Activated T-helper 1 cell treated with anti-CD3 and anti-CD28 coated beads, Interleukin-12 subunit alpha, Interleukin-12 subunit beta, Interleukin-2, Interleukin-4 antibody, amounts not matched to agents 30 ng/mL and 10 ng/mL and 1 ng/mL, durations not matched to agents 14 hours and 24 hours and 36 hours (primary cell): ENCODE results near the gene ASTN2. TPM values are rescaled to one million over a fixed set of nuclear protein-coding genes. Genes with fewer than 3 reads are reported as not detected.
"Not testable (repeated sequence)": the region's sequence is repeated elsewhere in the genome, so short reads cannot be mapped to it uniquely, and the experiment has no call there.

Source experiments
- DNase-seq: peaks from one replicate; pipeline ENCODE4 v3.0.0; 2021; ENCODE audit warnings: low spot score
- H3K27ac Mint-ChIP-seq: one replicate; pipeline ENCODE4 v1.8.0; 2021; ENCODE audit warnings: mild to moderate bottlenecking, mixed read lengths
- H3K27me3 Mint-ChIP-seq: one replicate; pipeline ENCODE4 v1.8.0; 2022; ENCODE audit warnings: mild to moderate bottlenecking, moderate library complexity, mixed read lengths; ENCODE audit not compliant: insufficient read depth
- H3K36me3 Mint-ChIP-seq: one replicate; pipeline ENCODE4 v1.8.0; 2021; ENCODE audit warnings: low read depth, mixed read lengths
- H3K4me1 Mint-ChIP-seq: one replicate; pipeline ENCODE4 v1.8.0; 2021; ENCODE audit warnings: low read depth, mixed read lengths
- H3K4me3 Mint-ChIP-seq: one replicate; pipeline ENCODE4 v1.8.0; 2021; ENCODE audit warnings: mild to moderate bottlenecking, moderate library complexity, mixed read lengths
- H3K9me3 Mint-ChIP-seq: one replicate; pipeline ENCODE4 v1.8.0; 2021; ENCODE audit warnings: mixed read lengths
- intact Hi-C: fragments of 100-400 bp; cut with micrococcal nuclease; formaldehyde crosslinking; loops from one replicate; pipeline ENCODE4 v1.15.1; 2024
- total RNA-seq: library from RNA; stranded (reverse); gene quantifications from 2 replicates; pipeline ENCODE4 v1.2.3, GENCODE V29; 2022

The ASTN2 gene
- total RNA-seq, 1 donor from 2014 or later = 3.3 TPM

GRCh38 chr9:116939161-116939560 lies 475.7 kb downstream of the ASTN2 start:
- intact Hi-C loops = no loop called here
- no peak overlapping the region for H3K4me3 Mint-ChIP-seq
- no peak for DNase-seq
- no peaks in the 10 kb centered on the region for H3K36me3 Mint-ChIP-seq
- H3K27me3 Mint-ChIP-seq = no peaks in the 10 kb centered on the region
- no peak overlapping the region for H3K27ac Mint-ChIP-seq
- no peaks in the 10 kb centered on the region for H3K4me1 Mint-ChIP-seq
- peaks cover 4% of the 10 kb centered on the region for H3K9me3 Mint-ChIP-seq

DNA sequence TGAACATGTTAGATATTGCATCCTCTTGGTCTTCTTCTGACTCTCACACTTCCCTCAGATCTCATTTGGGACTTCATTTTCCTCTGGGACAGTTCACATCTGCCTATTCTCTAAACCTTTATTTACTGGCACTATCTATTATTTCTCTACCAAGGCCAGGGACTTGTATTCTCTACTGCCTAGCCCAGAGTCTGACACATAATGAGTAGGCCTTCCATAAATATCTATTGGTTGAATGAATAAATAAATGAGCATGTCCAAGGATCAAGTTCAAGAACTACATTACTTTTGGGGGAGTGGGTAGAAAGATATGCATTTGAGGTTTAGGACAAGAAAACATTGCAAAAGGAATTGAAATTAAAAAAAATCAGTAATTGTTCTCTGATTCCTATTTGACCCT lies 477.5 kb downstream of the ASTN2 start:
- Mint-ChIP-seq H3K9me3 (peaks cover 4% of the 10 kb centered on the region), H3K27me3 (no peaks in the 10 kb centered on the region), H3K27ac (no peak overlapping the region), H3K36me3 (no peaks in the 10 kb centered on the region), H3K4me3 (no peak overlapping the region), H3K4me1 (no peaks in the 10 kb centered on the region)
- intact Hi-C loops = no loop called here
- no peak for DNase-seq

- Mint-ChIP-seq H3K4me1 (no peaks in the 10 kb centered on the region), H3K27me3 (no peaks in the 10 kb centered on the region), H3K27ac (no peak overlapping the region), H3K9me3 (peaks cover 4% of the 10 kb centered on the region), H3K4me3 (no peak overlapping the region), H3K36me3 (no peaks in the 10 kb centered on the region)
- intact Hi-C loops = no loop called here
- no peak for DNase-seq
These were observed 479.5 kb downstream of the ASTN2 start for GRCh38 chr9:116935149-116935897.

DNA sequence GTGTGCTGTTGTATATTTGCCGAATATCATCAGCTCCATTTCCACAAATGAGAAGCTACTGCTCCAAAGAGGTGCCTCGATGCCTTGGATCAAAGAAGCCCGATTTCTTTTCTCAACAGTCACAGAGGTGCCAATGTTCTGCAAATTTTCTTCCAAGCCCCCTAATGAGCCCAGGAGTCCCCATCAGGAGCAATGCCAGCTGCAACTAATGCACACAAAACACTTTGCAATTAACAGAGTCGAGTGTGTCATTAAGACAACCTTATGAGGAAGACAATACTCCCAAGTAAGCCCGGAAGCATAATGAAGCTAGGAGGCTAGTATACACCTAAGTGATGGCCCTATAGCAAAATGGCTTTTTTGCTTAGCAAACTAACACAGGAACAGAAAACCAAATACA lies 480.7 kb downstream of the ASTN2 start:
- no peaks in the 10 kb centered on the region for H3K36me3 Mint-ChIP-seq
- H3K4me3 Mint-ChIP-seq = no peak overlapping the region
- intact Hi-C loops = no loop called here
- H3K9me3 Mint-ChIP-seq = peaks cover 4% of the 10 kb centered on the region
- no peaks in the 10 kb centered on the region for H3K27me3 Mint-ChIP-seq
- no peaks in the 10 kb centered on the region for H3K4me1 Mint-ChIP-seq
- no peak for DNase-seq
- no peak overlapping the region for H3K27ac Mint-ChIP-seq

GRCh38 chr9:116933251-116933650 lies 481.6 kb downstream of the ASTN2 start:
- Mint-ChIP-seq H3K27me3 (no peaks in the 10 kb centered on the region), H3K36me3 (no peaks in the 10 kb centered on the region), H3K4me3 (no peak overlapping the region), H3K4me1 (no peaks in the 10 kb centered on the region), H3K9me3 (peaks cover 4% of the 10 kb centered on the region), H3K27ac (no peak overlapping the region)
- DNase-seq = no peak
- intact Hi-C loops = no loop called here

GRCh38 chr9:116929621-116930020 lies 485.2 kb downstream of the ASTN2 start:
- no peaks in the 10 kb centered on the region for H3K9me3 Mint-ChIP-seq
- no peaks in the 10 kb centered on the region for H3K4me1 Mint-ChIP-seq
- DNase-seq = no peak
- no peak overlapping the region for H3K27ac Mint-ChIP-seq
- intact Hi-C loops = no loop called here
- H3K4me3 Mint-ChIP-seq = no peak overlapping the region
- H3K36me3 Mint-ChIP-seq = no peaks in the 10 kb centered on the region
- no peaks in the 10 kb centered on the region for H3K27me3 Mint-ChIP-seq

DNA sequence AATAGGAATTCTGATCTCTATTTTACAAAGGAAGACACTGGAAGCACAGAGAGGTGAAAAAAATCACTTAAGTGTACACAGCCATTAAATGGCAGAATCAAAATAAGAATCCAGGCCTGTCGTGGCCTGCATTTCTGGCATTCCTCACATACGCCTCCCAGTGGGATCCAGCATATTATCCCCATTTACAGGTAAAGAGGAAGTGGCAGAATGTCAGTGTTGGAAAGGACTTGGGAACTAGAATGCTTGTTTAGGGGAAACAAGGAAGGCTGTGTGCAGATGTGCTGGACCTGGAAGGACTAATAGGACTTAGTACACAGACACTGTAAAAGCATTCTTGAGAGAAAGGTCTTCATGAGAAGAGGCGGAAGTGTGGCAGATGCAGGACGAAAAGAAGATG lies 486.0 kb downstream of the ASTN2 start:
- Mint-ChIP-seq H3K27ac (no peak overlapping the region), H3K36me3 (no peaks in the 10 kb centered on the region), H3K4me3 (no peak overlapping the region), H3K9me3 (no peaks in the 10 kb centered on the region), H3K4me1 (no peaks in the 10 kb centered on the region), H3K27me3 (no peaks in the 10 kb centered on the region)
- no peak for DNase-seq
- intact Hi-C loops = no loop called here

GRCh38 chr9:116928289-116928688 lies 486.6 kb downstream of the ASTN2 start:
- no peaks in the 10 kb centered on the region for H3K9me3 Mint-ChIP-seq
- intact Hi-C loops = no loop called here
- H3K4me3 Mint-ChIP-seq = no peak overlapping the region
- no peaks in the 10 kb centered on the region for H3K36me3 Mint-ChIP-seq
- DNase-seq = no peak
- no peaks in the 10 kb centered on the region for H3K4me1 Mint-ChIP-seq
- H3K27me3 Mint-ChIP-seq = no peaks in the 10 kb centered on the region
- H3K27ac Mint-ChIP-seq = no peak overlapping the region

DNA sequence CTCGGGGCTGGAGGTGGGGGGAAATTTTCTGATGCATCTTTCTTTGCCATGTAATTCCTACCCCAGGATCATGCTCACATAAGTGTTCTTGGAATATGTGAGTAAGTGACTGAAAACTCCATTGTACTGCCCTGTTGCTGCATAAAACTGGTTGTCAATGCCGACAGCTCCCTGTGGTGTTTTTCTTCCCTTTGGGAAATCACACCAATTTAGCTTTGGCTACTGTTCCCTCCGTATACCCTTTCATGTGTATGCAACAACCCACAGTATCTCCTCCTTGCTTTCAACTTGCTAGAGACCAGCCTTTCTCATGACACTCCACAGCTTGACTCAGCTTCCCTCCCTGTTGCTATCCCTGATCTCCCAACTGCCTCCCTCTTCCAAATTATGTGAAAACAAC lies 487.1 kb downstream of the ASTN2 start:
- Mint-ChIP-seq H3K27me3 (no peaks in the 10 kb centered on the region), H3K4me1 (no peaks in the 10 kb centered on the region), H3K4me3 (no peak overlapping the region), H3K36me3 (no peaks in the 10 kb centered on the region), H3K9me3 (no peaks in the 10 kb centered on the region), H3K27ac (no peak overlapping the region)
- no peak for DNase-seq
- intact Hi-C loops = no loop called here

DNA sequence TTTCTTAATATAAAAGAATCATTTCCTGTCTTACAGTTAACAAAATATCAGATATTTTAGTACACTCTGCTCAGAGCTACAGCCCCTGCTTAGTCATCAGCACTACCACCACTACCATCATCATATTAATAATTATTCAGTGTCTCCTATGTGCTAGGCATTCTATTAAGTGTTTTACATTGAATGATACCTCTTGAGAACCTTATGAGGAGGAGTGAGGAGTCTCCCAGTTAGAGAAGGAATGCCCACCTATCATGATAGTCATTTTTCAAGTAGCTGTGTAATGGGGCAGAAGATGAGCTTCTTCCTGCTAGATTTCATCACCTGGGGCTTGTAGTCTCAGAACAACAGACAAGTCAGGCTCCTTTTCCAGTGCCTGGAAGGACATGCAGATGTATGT lies 489.7 kb downstream of the ASTN2 start:
- H3K4me3 Mint-ChIP-seq = no peak overlapping the region
- H3K27ac Mint-ChIP-seq = no peak overlapping the region
- H3K36me3 Mint-ChIP-seq = no peaks in the 10 kb centered on the region
- no peaks in the 10 kb centered on the region for H3K27me3 Mint-ChIP-seq
- intact Hi-C loops = no loop called here
- no peak for DNase-seq
- H3K4me1 Mint-ChIP-seq = no peaks in the 10 kb centered on the region
- H3K9me3 Mint-ChIP-seq = no peaks in the 10 kb centered on the region

- Mint-ChIP-seq H3K36me3 (no peaks in the 10 kb centered on the region), H3K4me3 (no peak overlapping the region), H3K4me1 (no peaks in the 10 kb centered on the region), H3K27me3 (no peaks in the 10 kb centered on the region), H3K27ac (no peak overlapping the region), H3K9me3 (no peaks in the 10 kb centered on the region)
- no peak for DNase-seq
- intact Hi-C loops = no loop called here
These were observed 490.3 kb downstream of the ASTN2 start for GRCh38 chr9:116924462-116925110.

- H3K27me3 Mint-ChIP-seq, H3K9me3 Mint-ChIP-seq, H3K4me1 Mint-ChIP-seq, H3K36me3 Mint-ChIP-seq, H3K4me3 Mint-ChIP-seq, DNase-seq, H3K27ac Mint-ChIP-seq, intact Hi-C loops: not testable (repeated sequence)
These were observed 496.9 kb downstream of the ASTN2 start for GRCh38 chr9:116917895-116918508.

DNA sequence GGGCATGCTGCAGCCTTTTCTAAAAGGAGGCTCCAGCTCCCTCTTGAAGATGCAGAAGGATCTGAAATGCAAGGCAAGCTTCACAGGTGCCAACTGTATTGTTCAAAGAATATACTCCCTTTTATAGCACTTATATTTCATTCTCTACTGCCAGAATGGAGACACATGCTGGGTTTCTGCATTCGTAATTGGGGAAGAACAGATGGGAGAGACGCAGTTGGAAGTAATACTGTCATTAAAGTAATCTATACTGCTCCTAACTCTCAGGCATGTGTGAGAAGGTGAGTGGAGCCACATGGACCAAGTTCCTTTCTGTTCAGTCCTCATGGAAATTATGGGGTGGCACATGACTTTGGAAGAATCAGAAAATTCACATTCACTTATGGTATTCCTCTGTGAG lies 501.3 kb downstream of the ASTN2 start:
- no peaks in the 10 kb centered on the region for H3K27me3 Mint-ChIP-seq
- H3K27ac Mint-ChIP-seq = no peak overlapping the region
- intact Hi-C loops = no loop called here
- DNase-seq = no peak
- no peaks in the 10 kb centered on the region for H3K4me1 Mint-ChIP-seq
- H3K4me3 Mint-ChIP-seq = no peak overlapping the region
- H3K9me3 Mint-ChIP-seq = no peaks in the 10 kb centered on the region
- no peaks in the 10 kb centered on the region for H3K36me3 Mint-ChIP-seq
